ENCODE data around the gene RABGAP1L. TPM values are rescaled to one million over a fixed set of nuclear protein-coding genes. Genes with fewer than 3 reads are reported as not detected.

Gene RABGAP1L
- total and polyA plus RNA-seq, 10 of the 15 experiments (the other 5 are each of a cell fraction or from before 2014, with no cell fraction given) = 5.8 to 194 (median 113) TPM

DNA sequence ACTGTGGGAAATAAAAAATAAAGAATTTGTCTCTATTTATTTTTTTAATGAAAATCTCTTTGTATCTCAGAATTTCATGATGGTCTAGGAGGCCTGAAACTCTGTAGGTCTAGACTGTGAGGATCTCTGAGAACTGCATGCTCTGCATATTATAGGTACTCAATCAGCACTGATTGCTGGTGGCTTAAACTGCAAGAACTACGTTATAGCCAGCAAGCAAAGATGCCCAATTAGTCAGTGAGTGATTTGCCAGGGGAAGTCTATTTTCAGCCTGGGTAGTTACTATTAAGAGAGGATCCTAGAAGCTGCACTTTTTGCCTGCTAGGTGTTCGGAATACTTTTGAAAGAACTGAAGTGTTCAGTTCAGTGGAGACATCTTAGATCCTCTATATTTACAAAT lies 375.9 kb downstream of the RABGAP1L start:
- 74% methylated on average over 2 of the region's 2 CpGs for WGBS (ENCODE audit: insufficient coverage, insufficient replicate concordance, low lambda C conversion rate, missing lambda C conversion rate)
- in situ Hi-C loops (cut with MboI) = no loop called here

More for the DNA sequence above, 375.9 kb downstream of the RABGAP1L start:
- FAIRE-seq = no peak
- Histone ChIP-seq H3K9ac (ENCODE audit: control insufficient read depth, insufficient read depth, low read length) (no peak overlapping the region), H3K4me2 (ENCODE audit: control insufficient read depth, insufficient read depth) (no peak overlapping the region), H3K27ac (ENCODE audit: control insufficient read depth, insufficient read depth) (no peak overlapping the region), H4K20me1 (ENCODE audit: control insufficient read depth, insufficient read depth) (no peaks in the 10 kb centered on the region), H3K4me1 (ENCODE audit: control insufficient read depth, insufficient read depth, low read length) (no peaks in the 10 kb centered on the region), H3K4me3 (no peak overlapping the region), H3K79me2 (ENCODE audit: control insufficient read depth, insufficient read depth, low read length) (no peaks in the 10 kb centered on the region), H3K36me3 (ENCODE audit: control insufficient read depth in 2 of 2, insufficient read depth in 2 of 2, low read length in 1 of 2) (no peaks in the 10 kb centered on the region; a peak in 1 of 4 replicates), H2AFZ (ENCODE audit: control insufficient read depth, low read depth, low read length) (no peak overlapping the region), H3K27me3 (replicated peaks in 1 of 2; ENCODE audit: control insufficient read depth in 2 of 2, insufficient read depth in 2 of 2, low read length in 1 of 2) (no peaks in the 10 kb centered on the region), H3K9me3 (replicated peaks; ENCODE audit: control insufficient read depth, insufficient read depth, low read length) (peaks cover 6% of the 10 kb centered on the region)
- DNase-seq (ENCODE audit: low read depth, low spot score) = no peak
- BruUV-seq (replicated peaks) = no TSS peak
- intact Hi-C loops (cut with micrococcal nuclease; ENCODE audit: unreplicated experiment) = no loop called here
- no peak for TF ChIP-seq SMAD5 (IDR thresholded peaks at IDR 0.05; ENCODE audit: low read depth)
- TF ChIP-seq MTA3 (IDR thresholded peaks at IDR 0.05; ENCODE audit: borderline replicate concordance, low read length) = no peak
- no peak for TF ChIP-seq HDGF (IDR thresholded peaks at IDR 0.05)
- no peak for TF ChIP-seq RAD51 (IDR thresholded peaks at IDR 0.05)
- no peak for TF ChIP-seq ZZZ3 (IDR thresholded peaks at IDR 0.05; ENCODE audit: control insufficient read depth, insufficient read length, low read depth)
- TF ChIP-seq PML (IDR thresholded peaks at IDR 0.05; ENCODE audit: low read length) = no peak
- no peak for TF ChIP-seq ZBTB4 (CRISPR knock-in tag; IDR thresholded peaks at IDR 0.05)
- TF ChIP-seq CUX1 (IDR thresholded peaks at IDR 0.05; ENCODE audit: insufficient replicate concordance, low read depth, low read length) = no peak
- TF ChIP-seq ETV6 (conservative IDR thresholded peaks at IDR 0.05 in 1 of 2, IDR thresholded peaks at IDR 0.05 in 1 of 2; ENCODE audit: borderline replicate concordance in 1 of 2, low read depth in 1 of 2) = no peak
- TF ChIP-seq GATAD2B (conservative IDR thresholded peaks at IDR 0.05; ENCODE audit: low read depth) = no peak
- TF ChIP-seq FOXM1 (IDR thresholded peaks at IDR 0.05; ENCODE audit: low read depth, low read length) = no peak
- POLR2A ChIA-PET = no interaction called here
- CTCF ChIA-PET = no interaction called here
- RAD21 ChIA-PET (ENCODE audit: unreplicated experiment) = no interaction called here
- SMC1A ChIA-PET (ENCODE audit: uncharacterized antibody, unreplicated experiment) = no interaction called here
- ATAC-seq = no peak

Data from GM12878 (cell line).